DOHH2 (cell line): Measurements from ENCODE around the gene PSG11.
"Not testable (repeated sequence)": the region's sequence is repeated elsewhere in the genome, so short reads cannot be mapped to it uniquely, and the experiment has no call there.

ENCODE experiments used
- CTCF ChIP-seq: fragments of 200-600 bp; sonication (generic); IDR thresholded peaks from one replicate; pipeline ENCODE4 v1.5.1; 2014; ENCODE audit warnings: antibody characterized with exemption, mild to moderate bottlenecking, low read depth, low read length; ENCODE audit not compliant: poor library complexity, severe bottlenecking
- EZH2phosphoT487 ChIP-seq: fragments of 200-600 bp; sonication (generic); IDR thresholded peaks from 2 replicates; pipeline ENCODE4 v1.6.1; 2017; ENCODE audit warnings: borderline replicate concordance, mild to moderate bottlenecking, antibody characterized with exemption, low read length, moderate library complexity, mixed read lengths

- TF ChIP-seq CTCF, EZH2phosphoT487: not testable (repeated sequence)
Observed at GRCh38 chr19:43005841-43006240, 20.4 kb downstream of the PSG11 start.
